Measurements from ENCODE around the gene DLX6.

GRCh38 chr7:97016381-97017191 is 11.2 kb downstream of the DLX6 start:
- TF ChIP-seq CTCF (IDR thresholded peaks at IDR 0.05) (no peak), POLR2A (IDR thresholded peaks at IDR 0.05) (no peak)
